Activated CD4-positive, alpha-beta T cell treated with anti-CD3 and anti-CD28 coated beads, Interleukin-2, amount 10 ng/mL, durations not matched to agents 7 days and 5 days (primary cell): ENCODE data around the gene TBC1D22A. TPM values are rescaled to one million over a fixed set of nuclear protein-coding genes. Genes with fewer than 3 reads are reported as not detected.

ENCODE experiments used
- CTCF ChIA-PET: fragments of 350-600 bp; sonication (Branson Sonifier 250); formaldehyde crosslinking; loops from one replicate; lab custom pipeline; 2021; ENCODE audit warnings: antibody characterized with exemption; lab: Charles Lee
- POLR2A ChIA-PET: fragments of 350-600 bp; sonication (Branson Sonifier 250); formaldehyde crosslinking; loops from one replicate; lab custom pipeline; 2021; ENCODE audit warnings: antibody characterized with exemption; lab: Charles Lee
- DNase-seq: peaks from one replicate; pipeline ENCODE4 v3.0.0-alpha.2; 2020
- H3K27ac Mint-ChIP-seq: one replicate; pipeline ENCODE4 v1.8.0; 2021; ENCODE audit warnings: mild to moderate bottlenecking, moderate library complexity, mixed read lengths
- H3K27me3 Mint-ChIP-seq: one replicate; pipeline ENCODE4 v1.8.0; 2021; ENCODE audit warnings: mixed read lengths
- H3K36me3 Mint-ChIP-seq: one replicate; pipeline ENCODE4 v1.8.0; 2021; ENCODE audit warnings: low read depth, mixed read lengths
- H3K4me1 Mint-ChIP-seq: one replicate; pipeline ENCODE4 v1.8.0; 2021; ENCODE audit warnings: mixed read lengths
- H3K4me3 Mint-ChIP-seq: one replicate; pipeline ENCODE4 v1.8.0; 2021; ENCODE audit warnings: mild to moderate bottlenecking, moderate library complexity, mixed read lengths
- H3K9me3 Mint-ChIP-seq: one replicate; pipeline ENCODE4 v1.8.0; 2021; ENCODE audit warnings: mixed read lengths
- total RNA-seq, 2 experiments: library from RNA; stranded (reverse); gene quantifications; one replicate each; pipeline ENCODE4 v1.2.3, GENCODE V29; 2021

The TBC1D22A gene
- total RNA-seq, 2 experiments from 2014 or later = 34.1 to 39.2 TPM

DNA sequence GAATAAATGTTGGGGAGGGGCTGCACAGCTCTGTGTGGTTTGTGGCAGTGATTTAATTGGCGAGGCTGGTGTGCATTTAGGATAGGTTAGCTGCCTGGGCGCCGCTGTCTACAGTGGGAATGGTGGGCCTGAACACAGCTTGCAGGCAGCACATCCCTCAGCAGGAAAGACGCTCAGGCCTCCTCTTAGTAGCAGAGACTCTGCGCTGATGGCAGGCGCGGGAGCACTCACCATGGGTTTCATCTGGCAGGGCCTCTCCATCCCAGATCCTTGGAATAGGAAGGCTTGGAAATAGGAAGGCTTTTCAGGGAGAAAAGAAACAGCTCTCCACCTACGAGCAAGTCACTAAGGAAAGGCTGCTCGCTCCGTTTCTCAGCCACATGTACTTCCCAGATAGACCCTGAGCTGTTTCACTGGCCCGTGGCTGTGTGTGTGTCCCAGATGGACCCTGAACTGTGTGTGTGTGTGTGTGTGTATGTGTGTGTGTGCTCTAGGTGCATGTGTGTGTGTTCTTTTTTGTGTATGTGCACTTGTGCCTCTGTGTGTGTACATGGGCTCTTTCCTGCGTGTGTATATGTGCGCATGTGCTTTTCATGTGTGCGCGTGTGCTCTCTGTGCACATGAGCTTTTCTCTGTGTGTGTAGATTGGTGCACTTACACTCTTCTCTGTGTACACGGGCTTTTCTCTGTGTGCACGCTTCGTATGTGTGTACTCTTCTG lies 144.0 kb downstream of the TBC1D22A start:
- CTCF ChIA-PET = no interaction called here
- POLR2A ChIA-PET = no interaction called here
- no peaks in the 10 kb centered on the region for H3K9me3 Mint-ChIP-seq
- H3K27ac Mint-ChIP-seq = no peak overlapping the region
- no peaks in the 10 kb centered on the region for H3K36me3 Mint-ChIP-seq
- no peaks in the 10 kb centered on the region for H3K4me1 Mint-ChIP-seq
- no peak for DNase-seq
- no peak overlapping the region for H3K4me3 Mint-ChIP-seq
- no peaks in the 10 kb centered on the region for H3K27me3 Mint-ChIP-seq

DNA sequence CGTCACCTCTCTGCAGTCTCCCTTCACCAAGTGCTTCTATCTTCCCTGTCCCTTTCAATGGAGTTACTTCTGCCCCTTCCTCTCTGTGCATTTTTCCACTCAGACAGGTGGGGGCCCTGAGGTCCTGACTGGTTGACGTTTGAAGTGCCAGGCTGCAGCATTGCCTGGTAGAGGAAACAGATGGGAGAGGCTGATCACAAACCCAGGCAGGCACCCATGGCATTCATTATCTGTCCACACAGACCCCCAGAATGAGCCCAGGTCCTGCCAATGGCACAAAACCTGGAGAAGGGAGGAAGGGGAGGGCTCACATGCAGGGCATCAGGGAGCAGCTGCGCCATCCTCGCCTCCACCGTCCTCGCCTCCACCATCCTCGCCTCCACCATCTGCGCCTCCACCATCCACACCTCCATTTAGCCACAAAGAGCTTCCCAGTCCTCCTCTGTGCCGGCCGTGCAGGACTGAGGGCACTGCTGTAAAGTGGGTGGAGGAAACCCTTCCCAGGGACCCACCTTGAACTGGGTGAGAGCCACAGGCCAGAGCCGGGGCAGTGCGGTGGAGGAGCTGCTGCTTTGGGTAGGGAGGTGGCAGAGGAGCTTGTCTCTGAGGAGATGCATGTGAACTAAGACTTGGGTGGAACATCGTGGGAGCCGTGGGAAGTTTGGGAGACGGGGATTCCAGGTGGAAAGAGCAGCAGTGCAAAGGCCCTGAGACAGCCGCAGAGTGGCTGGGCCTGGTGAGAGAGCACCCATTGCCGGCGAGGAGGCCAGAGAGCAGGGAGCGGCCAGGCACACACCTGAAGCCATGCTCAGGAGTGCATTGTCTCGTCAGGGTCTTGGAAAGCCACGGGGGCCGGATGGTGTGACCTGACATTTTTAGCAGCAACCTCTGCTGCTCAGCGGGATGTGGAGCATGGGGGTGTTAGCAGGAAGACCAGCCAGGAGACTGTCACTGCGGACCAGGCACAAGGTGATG lies 145.1 kb downstream of the TBC1D22A start:
- no peaks in the 10 kb centered on the region for H3K9me3 Mint-ChIP-seq
- no peaks in the 10 kb centered on the region for H3K36me3 Mint-ChIP-seq
- H3K4me1 Mint-ChIP-seq = no peaks in the 10 kb centered on the region
- ChIA-PET CTCF (no interaction called here), POLR2A (no interaction called here)
- DNase-seq = no peak
- H3K27me3 Mint-ChIP-seq = no peaks in the 10 kb centered on the region
- no peak overlapping the region for H3K4me3 Mint-ChIP-seq
- H3K27ac Mint-ChIP-seq = no peak overlapping the region

GRCh38 chr22:46908641-46909107 lies 146.2 kb downstream of the TBC1D22A start:
- Mint-ChIP-seq H3K27ac (no peak overlapping the region), H3K4me3 (no peak overlapping the region), H3K9me3 (no peaks in the 10 kb centered on the region), H3K27me3 (no peaks in the 10 kb centered on the region), H3K36me3 (no peaks in the 10 kb centered on the region), H3K4me1 (no peaks in the 10 kb centered on the region)
- DNase-seq = no peak
- ChIA-PET POLR2A (no interaction called here), CTCF (no interaction called here)

DNA sequence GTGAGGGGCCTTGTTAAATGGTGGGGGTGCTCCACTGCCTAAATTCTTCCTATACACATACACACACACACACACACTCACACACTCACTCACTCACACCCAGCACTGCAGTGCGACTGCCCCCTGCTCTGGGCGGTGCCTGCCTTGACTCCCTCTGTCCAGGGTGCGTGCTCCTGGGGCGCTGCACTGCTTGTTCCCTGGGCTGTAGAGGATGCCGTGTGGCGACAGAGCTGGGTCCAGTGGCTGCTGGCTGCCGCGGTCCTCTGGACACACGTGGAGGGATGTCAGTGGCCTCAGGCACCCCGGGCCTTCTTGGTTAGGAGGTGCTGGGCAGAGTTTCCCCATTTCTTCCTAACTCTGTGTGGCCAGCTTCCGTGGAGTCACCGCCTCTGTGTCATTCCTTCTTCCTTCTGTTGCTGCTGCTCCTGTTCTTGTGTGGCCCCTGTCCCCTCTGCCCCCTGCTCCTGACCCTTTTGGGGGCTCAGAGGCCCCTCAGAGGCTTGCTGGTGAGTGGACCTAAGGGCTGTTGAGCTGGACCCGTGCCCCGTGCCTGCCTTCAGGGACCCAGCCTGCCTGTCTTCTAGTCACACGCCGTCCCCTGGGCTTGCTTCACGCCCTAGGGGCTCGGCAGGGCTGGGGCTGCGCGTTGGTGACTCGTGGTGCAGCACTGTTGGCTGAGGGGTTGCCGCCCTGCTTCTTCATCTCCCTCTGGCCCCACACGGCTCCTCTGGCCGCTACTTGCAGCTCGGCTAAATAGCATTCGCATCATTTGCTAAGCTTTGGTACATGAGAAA lies 147.0 kb downstream of the TBC1D22A start:
- no peaks in the 10 kb centered on the region for H3K27me3 Mint-ChIP-seq
- no peaks in the 10 kb centered on the region for H3K4me1 Mint-ChIP-seq
- CTCF ChIA-PET = no interaction called here
- no peaks in the 10 kb centered on the region for H3K9me3 Mint-ChIP-seq
- H3K4me3 Mint-ChIP-seq = no peak overlapping the region
- peak overlapping the region; percentile 41 for H3K27ac Mint-ChIP-seq
- POLR2A ChIA-PET = no interaction called here
- H3K36me3 Mint-ChIP-seq = no peaks in the 10 kb centered on the region
- DNase-seq = no peak

- Mint-ChIP-seq H3K27ac (no peak overlapping the region), H3K27me3 (no peaks in the 10 kb centered on the region), H3K9me3 (no peaks in the 10 kb centered on the region), H3K4me3 (no peak overlapping the region), H3K4me1 (peaks cover 5% of the 10 kb centered on the region), H3K36me3 (no peaks in the 10 kb centered on the region)
- POLR2A ChIA-PET = no interaction called here
- no peak for DNase-seq
- CTCF ChIA-PET = no interaction called here
These were observed 148.2 kb downstream of the TBC1D22A start for GRCh38 chr22:46910624-46911023.

- Mint-ChIP-seq H3K9me3 (no peaks in the 10 kb centered on the region), H3K36me3 (no peaks in the 10 kb centered on the region)
- POLR2A ChIA-PET = no interaction called here
These were observed 148.9 kb downstream of the TBC1D22A start for GRCh38 chr22:46911346-46911745.

DNA sequence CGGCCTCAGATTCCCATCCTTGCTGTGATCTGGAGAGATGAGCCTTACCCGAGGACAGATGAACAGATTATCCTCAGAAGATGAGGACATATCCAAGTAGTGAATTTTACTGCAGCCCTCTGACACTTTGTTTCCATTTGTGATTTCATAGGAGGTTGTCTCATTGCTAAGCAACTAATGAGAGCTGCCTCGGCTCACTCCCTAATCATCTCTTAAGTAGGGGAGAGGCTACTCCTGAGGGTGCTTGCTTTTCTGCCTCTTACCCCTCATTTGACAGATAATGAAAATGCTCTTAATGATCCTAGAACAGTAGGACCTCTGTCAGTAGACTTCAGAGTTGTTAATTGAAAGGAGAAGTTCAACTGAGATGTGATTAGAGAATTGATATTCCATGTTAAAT lies 150.9 kb downstream of the TBC1D22A start:
- ChIA-PET CTCF (no interaction called here), POLR2A (no interaction called here)
- Mint-ChIP-seq H3K36me3 (peaks cover 9% of the 10 kb centered on the region), H3K9me3 (no peaks in the 10 kb centered on the region), H3K4me3 (no peak overlapping the region), H3K27me3 (no peaks in the 10 kb centered on the region), H3K27ac (no peak overlapping the region), H3K4me1 (peaks cover 6% of the 10 kb centered on the region)
- no peak for DNase-seq

More at GRCh38 chr22:46911346-46911745, 148.9 kb downstream of the TBC1D22A start:
- Mint-ChIP-seq H3K4me3 (no peak overlapping the region), H3K27me3 (no peaks in the 10 kb centered on the region), H3K4me1 (peaks cover 5% of the 10 kb centered on the region), H3K27ac (no peak overlapping the region)
- DNase-seq = no peak
- CTCF ChIA-PET = no interaction called here

DNA sequence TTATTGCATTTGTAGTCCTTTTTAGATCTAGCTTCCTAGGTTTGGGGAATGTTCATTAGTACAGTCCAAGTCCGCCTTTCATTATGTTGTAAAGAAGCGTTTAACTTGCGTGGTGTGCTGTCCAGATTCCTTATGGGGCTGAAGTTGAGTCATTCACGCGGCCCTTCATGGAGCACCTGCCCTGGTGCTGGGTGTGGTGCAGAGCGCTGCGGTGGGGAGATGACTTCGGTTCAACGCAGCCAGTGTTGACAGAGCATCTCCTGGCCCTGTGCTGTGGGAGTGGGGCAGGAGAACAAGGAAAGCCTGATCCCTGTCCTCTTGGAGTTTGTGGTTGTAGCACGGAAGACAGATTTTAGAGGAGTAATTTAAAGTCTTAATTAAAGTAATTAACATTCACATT lies 152.0 kb downstream of the TBC1D22A start:
- ChIA-PET POLR2A (no interaction called here), CTCF (no interaction called here)
- peaks cover 9% of the 10 kb centered on the region for H3K4me1 Mint-ChIP-seq
- DNase-seq = no peak
- H3K36me3 Mint-ChIP-seq = peaks cover 15% of the 10 kb centered on the region
- H3K4me3 Mint-ChIP-seq = no peak overlapping the region
- H3K9me3 Mint-ChIP-seq = no peaks in the 10 kb centered on the region
- no peak overlapping the region for H3K27ac Mint-ChIP-seq
- no peaks in the 10 kb centered on the region for H3K27me3 Mint-ChIP-seq

GRCh38 chr22:46914916-46915894 lies 152.8 kb downstream of the TBC1D22A start:
- peaks cover 9% of the 10 kb centered on the region for H3K4me1 Mint-ChIP-seq
- CTCF ChIA-PET = no interaction called here
- POLR2A ChIA-PET = no interaction called here
- no peak overlapping the region for H3K27ac Mint-ChIP-seq
- H3K36me3 Mint-ChIP-seq = peaks cover 16% of the 10 kb centered on the region
- no peak overlapping the region for H3K4me3 Mint-ChIP-seq
- DNase-seq = no peak
- no peaks in the 10 kb centered on the region for H3K9me3 Mint-ChIP-seq
- H3K27me3 Mint-ChIP-seq = no peaks in the 10 kb centered on the region

DNA sequence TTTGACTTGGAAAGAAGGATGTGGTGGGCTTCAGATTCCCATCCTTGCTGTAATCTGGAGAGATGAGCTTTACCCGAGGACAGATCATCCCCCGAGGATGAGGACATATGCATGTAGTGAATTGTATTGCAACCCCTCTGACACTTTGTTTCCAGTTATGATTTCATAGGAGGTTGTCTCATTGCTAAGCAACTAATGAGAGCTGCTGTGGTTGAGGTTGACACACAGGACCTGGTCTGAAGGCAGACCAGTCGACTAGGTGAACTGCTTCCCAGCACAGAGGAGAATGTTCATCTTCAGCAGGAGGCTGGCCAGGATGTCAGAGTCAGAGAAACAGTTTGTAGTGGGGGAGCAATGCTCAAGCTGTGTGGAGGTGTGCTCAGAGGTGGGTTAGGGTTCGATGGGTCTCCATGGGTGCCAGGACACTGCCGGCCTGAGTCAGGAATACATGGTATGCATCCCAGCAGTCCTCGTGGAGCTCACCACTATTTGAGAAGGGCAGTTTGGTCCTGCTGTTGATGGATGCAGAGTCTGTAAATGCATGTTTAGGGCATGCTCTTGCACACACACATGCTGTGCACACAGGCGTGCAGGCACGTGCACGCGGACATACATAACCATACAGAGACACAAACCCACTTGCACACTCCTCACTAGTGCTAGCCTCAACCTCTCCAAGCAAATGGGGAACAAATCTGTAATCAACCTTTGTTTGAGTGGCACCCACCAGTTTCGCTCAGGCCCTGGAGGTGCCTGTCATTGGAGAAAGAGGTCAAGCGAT lies 153.7 kb downstream of the TBC1D22A start:
- peaks cover 9% of the 10 kb centered on the region for H3K4me1 Mint-ChIP-seq
- no peaks in the 10 kb centered on the region for H3K9me3 Mint-ChIP-seq
- ChIA-PET POLR2A (no interaction called here), CTCF (no interaction called here)
- no peak overlapping the region for H3K4me3 Mint-ChIP-seq
- no peak overlapping the region for H3K27ac Mint-ChIP-seq
- H3K36me3 Mint-ChIP-seq = peaks cover 20% of the 10 kb centered on the region
- H3K27me3 Mint-ChIP-seq = no peaks in the 10 kb centered on the region
- DNase-seq = no peak
